SW 1271 (cell line): ENCODE results near the gene SLC24A3.

Source experiments
- DNase-seq, 2 experiments: peaks; one replicate each; lab custom pipeline; 2025; lab: John Stamatoyannopoulos, UW

The SLC24A3 gene

GRCh38 chr20:19457611-19458010 lies 245.2 kb downstream of the SLC24A3 start:
- no peak for DNase-seq

GRCh38 chr20:19460386-19460785 lies 247.9 kb downstream of the SLC24A3 start:
- no peak for DNase-seq

- no peak for DNase-seq
Observed at GRCh38 chr20:19462491-19462890, 250.0 kb downstream of the SLC24A3 start.

GRCh38 chr20:19463597-19463996 lies 251.2 kb downstream of the SLC24A3 start:
- DNase-seq: no peak

GRCh38 chr20:19465536-19465935 lies 253.1 kb downstream of the SLC24A3 start:
- DNase-seq: no peak

- no peak for DNase-seq
Observed at GRCh38 chr20:19466206-19466928, 253.9 kb downstream of the SLC24A3 start.

GRCh38 chr20:19473216-19473921 lies 260.9 kb downstream of the SLC24A3 start:
- DNase-seq: no peak

- no peak for DNase-seq
Observed at GRCh38 chr20:19473922-19474286, 261.5 kb downstream of the SLC24A3 start.

- DNase-seq: no peak
Observed at GRCh38 chr20:19478320-19478895, 266.0 kb downstream of the SLC24A3 start.

GRCh38 chr20:19482726-19483125 lies 270.3 kb downstream of the SLC24A3 start:
- no peak for DNase-seq

GRCh38 chr20:19483309-19483708 lies 270.9 kb downstream of the SLC24A3 start:
- no peak for DNase-seq

- no peak for DNase-seq
Observed at GRCh38 chr20:19486446-19486845, 274.0 kb downstream of the SLC24A3 start.

GRCh38 chr20:19487420-19487819 lies 275.0 kb downstream of the SLC24A3 start:
- DNase-seq: no peak

GRCh38 chr20:19491241-19491640 lies 278.8 kb downstream of the SLC24A3 start:
- DNase-seq: no peak

- no peak for DNase-seq
Observed at GRCh38 chr20:19492116-19492515, 279.7 kb downstream of the SLC24A3 start.

GRCh38 chr20:19492687-19493336 lies 280.4 kb downstream of the SLC24A3 start:
- no peak for DNase-seq

- DNase-seq: no peak
Observed at GRCh38 chr20:19493794-19494495, 281.5 kb downstream of the SLC24A3 start.

- DNase-seq: no peak
Observed at GRCh38 chr20:19495905-19496703, 283.7 kb downstream of the SLC24A3 start.

GRCh38 chr20:19497064-19497463 lies 284.6 kb downstream of the SLC24A3 start:
- no peak for DNase-seq

GRCh38 chr20:19498756-19499155 lies 286.3 kb downstream of the SLC24A3 start:
- DNase-seq: no peak

GRCh38 chr20:19501476-19502115 lies 289.2 kb downstream of the SLC24A3 start:
- DNase-seq: no peak
